H1 (cell line): Measurements from ENCODE around the gene VWCE. TPM values are rescaled to one million over a fixed set of nuclear protein-coding genes. Genes with fewer than 3 reads are reported as not detected.

Experiments used
- ATF3 ChIP-seq: IDR thresholded peaks from 2 replicates; pipeline ENCODE4 v1.6.1; 2011; ENCODE audit warnings: low read depth, mild to moderate bottlenecking, low read length; ENCODE audit not compliant: insufficient read depth
- BCL11A ChIP-seq, 2 experiments: IDR thresholded peaks; one replicate each; pipeline ENCODE4 v1.6.1; 2011; ENCODE audit warnings: low read depth in 2 of 2, low read length in 2 of 2, mild to moderate bottlenecking in 2 of 2
- CHD7 ChIP-seq: fragments of 300-600 bp; sonication (generic); IDR thresholded peaks from 2 replicates; pipeline ENCODE4 v1.7.1; 2012; ENCODE audit warnings: low read length, moderate library complexity, mild to moderate bottlenecking, inconsistent platforms; ENCODE audit not compliant: insufficient replicate concordance
- EP300 ChIP-seq, 2 experiments: IDR thresholded peaks; 1 replicate in 1 of 2; 2 replicates in 1 of 2; pipeline ENCODE4 v1.6.1; 2011 to 2012; ENCODE audit warnings: low read depth in 2 of 2, low read length in 2 of 2, mild to moderate bottlenecking in 2 of 2, borderline replicate concordance in 1 of 2, inconsistent platforms in 1 of 2, moderate library complexity in 1 of 2
- RFX5 ChIP-seq: IDR thresholded peaks from 2 replicates; pipeline ENCODE4 v1.6.1; 2011; ENCODE audit warnings: low read depth, low read length, improper control_type of control experiment, borderline replicate concordance
- RXRA ChIP-seq: IDR thresholded peaks from 2 replicates; pipeline ENCODE4 v1.6.1; 2011; ENCODE audit warnings: low read depth, mild to moderate bottlenecking, low read length, moderate library complexity; ENCODE audit not compliant: insufficient read depth
- SIN3A ChIP-seq, 2 experiments: IDR thresholded peaks in 1 of 2; conservative IDR thresholded peaks in 1 of 2; 2 replicates each; pipeline ENCODE4 v1.6.1; 2011 to 2012; ENCODE audit warnings: low read length in 2 of 2, improper control_type of control experiment in 1 of 2, low read depth in 1 of 2, mild to moderate bottlenecking in 1 of 2
- TCF12 ChIP-seq: IDR thresholded peaks from 2 replicates; pipeline ENCODE4 v1.6.1; 2011; ENCODE audit warnings: low read depth, mild to moderate bottlenecking, low read length
- polyA plus RNA-seq, 7 experiments: library from polyadenylated mRNA; depleted of rRNA in 3 of 7; stranded (reverse) in 5 of 7; unstranded in 2 of 7; fragments of >200 nt in 5 of 7; fragments of 200-250 nt in 2 of 7; gene quantifications; 1 replicate in 5 of 7; 2 replicates in 1 of 7; 4 replicates in 1 of 7; pipeline versions ENCODE4 v1.2.1 to v1.2.3, GENCODE V29; 2011 to 2013; ENCODE audit warnings: missing spikeins in 2 of 7, mixed read lengths in 2 of 7
- total RNA-seq: library from RNA; stranded (reverse); fragmentation: NEBNext Ultra II Directional; extraction: Animal tissue kit (Norgen Biotek cat#: 25700); gene quantifications from 2 replicates; pipeline ENCODE4 v1.2.1, GENCODE V29; 2021

The VWCE gene
- total and polyA plus RNA-seq, 2 of the 8 experiments (the other 6 are each of a cell fraction or from before 2014, with no cell fraction given), result 9.5 to 12.3 TPM

GRCh38 chr11:61293867-61294716 lies 1.0 kb downstream of the VWCE start (continued):
- TF ChIP-seq CHD7 (no peak), RXRA (no peak), ATF3 (no peak), EP300 (IDR thresholded peaks at IDR 0.05; ENCODE audit: borderline replicate concordance in 1 of 2, low read depth in 2 of 2, low read length in 2 of 2) (no peak), BCL11A (IDR thresholded peaks at IDR 0.05; ENCODE audit: low read depth in 2 of 2, low read length in 2 of 2) (no peak), RFX5 (no peak), TCF12 (no peak), SIN3A (conservative IDR thresholded peaks at IDR 0.05 in 1 of 2, IDR thresholded peaks at IDR 0.05 in 1 of 2; ENCODE audit: low read depth in 1 of 2, low read length in 2 of 2) (peak; percentile 2 to 32; a peak in 1 of 4 replicates)
